Lung microvascular endothelial cell (primary cell): ENCODE results near the gene CTAGE1. TPM values are rescaled to one million over a fixed set of nuclear protein-coding genes. Genes with fewer than 3 reads are reported as not detected.
A peak's percentile ranks its signal among the peaks of the same experiment; 100 is the strongest.

Experiments used
- DNase-seq, 2 donors: peaks; one replicate each; pipeline versions ENCODE4 v3.0.0 to v3.0.0-alpha.2; 2010; ENCODE audit warnings: low read depth in 2 of 2
- total RNA-seq: library from RNA; depleted of rRNA; stranded (reverse); fragments of >200 nt; gene quantifications from 2 replicates; pipeline ENCODE4 v1.2.1, GENCODE V29; 2014

CTAGE1 gene
- total RNA-seq, 1 donor from 2014 or later = not detected

- DNase-seq = peak in 1 of 2 donors; percentile 9
Observed at GRCh38 chr18:22439447-22439846, 21.7 kb upstream of the CTAGE1 start.

GRCh38 chr18:22436136-22436535 lies 18.4 kb upstream of the CTAGE1 start:
- DNase-seq = no peak

- peak in 1 of 2 donors; percentile 78 for DNase-seq
Observed at GRCh38 chr18:22434973-22435608, 17.4 kb upstream of the CTAGE1 start.

GRCh38 chr18:22433956-22434355 lies 16.2 kb upstream of the CTAGE1 start:
- peak; percentile 24 to 42 for DNase-seq

GRCh38 chr18:22432657-22433137 lies 15.0 kb upstream of the CTAGE1 start:
- DNase-seq = peak; percentile 10 to 94

GRCh38 chr18:22429564-22429963 lies 11.8 kb upstream of the CTAGE1 start:
- DNase-seq = no peak

- no peak for DNase-seq
Observed at GRCh38 chr18:22428672-22429071, 11.0 kb upstream of the CTAGE1 start.

- DNase-seq = no peak
Observed at GRCh38 chr18:22427822-22428549, 10.3 kb upstream of the CTAGE1 start.

- DNase-seq = no peak
Observed at GRCh38 chr18:22424565-22424963, 6.8 kb upstream of the CTAGE1 start.

GRCh38 chr18:22423878-22424564 lies 6.3 kb upstream of the CTAGE1 start:
- DNase-seq = no peak

GRCh38 chr18:22422909-22423548 lies 5.3 kb upstream of the CTAGE1 start:
- peak; percentile 60 to 68 for DNase-seq

GRCh38 chr18:22420652-22421051 lies 2.9 kb upstream of the CTAGE1 start:
- DNase-seq = no peak

- DNase-seq = no peak
Observed at GRCh38 chr18:22412176-22412911, 5.4 kb downstream of the CTAGE1 start.

- no peak for DNase-seq
Observed at GRCh38 chr18:22411446-22411845, 6.3 kb downstream of the CTAGE1 start.

- DNase-seq = no peak
Observed at GRCh38 chr18:22410126-22410525, 7.6 kb downstream of the CTAGE1 start.

- DNase-seq = no peak
Observed at GRCh38 chr18:22409445-22409844, 8.3 kb downstream of the CTAGE1 start.

- DNase-seq = no peak
Observed at GRCh38 chr18:22408059-22408458, 9.7 kb downstream of the CTAGE1 start.

GRCh38 chr18:22405142-22405541 lies 12.6 kb downstream of the CTAGE1 start:
- no peak for DNase-seq

GRCh38 chr18:22403950-22404349 lies 13.8 kb downstream of the CTAGE1 start:
- no peak for DNase-seq

GRCh38 chr18:22399949-22400348 lies 17.8 kb downstream of the CTAGE1 start:
- peak; percentile 6 to 72 for DNase-seq

GRCh38 chr18:22398464-22398863 lies 19.3 kb downstream of the CTAGE1 start:
- peak; percentile 75 to 90 for DNase-seq
